Stimulated activated CD8-positive, alpha-beta memory T cell treated with anti-CD3 and anti-CD28 coated beads, Interleukin-4, amount 100 ng/mL, for 48 hours (primary cell): Measurements from ENCODE around the gene RPL31.

Experiments
- DNase-seq: peaks from one replicate; pipeline ENCODE4 v3.0.0-alpha.2; 2020

The RPL31 gene

DNA sequence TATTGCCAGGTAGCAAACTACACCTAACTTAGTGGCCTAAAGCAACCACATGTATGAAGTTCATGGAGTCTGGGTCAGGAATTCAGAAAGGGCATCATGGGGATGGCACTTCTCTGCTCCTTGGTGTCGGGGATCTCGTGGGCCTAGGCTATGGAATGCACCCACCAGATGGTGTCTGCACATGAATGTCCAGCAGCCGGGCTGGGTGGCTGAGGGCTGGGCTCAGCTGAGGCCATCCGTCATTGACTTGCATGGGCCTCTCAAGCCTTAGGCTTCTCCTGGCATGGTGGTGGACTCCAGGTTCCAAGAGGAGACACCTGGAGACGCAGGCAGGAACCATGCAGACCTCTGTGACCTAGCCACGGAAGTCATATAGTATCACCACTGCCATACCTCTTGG is 26.0 kb upstream of the RPL31 start:
- DNase-seq, result no peak

DNA sequence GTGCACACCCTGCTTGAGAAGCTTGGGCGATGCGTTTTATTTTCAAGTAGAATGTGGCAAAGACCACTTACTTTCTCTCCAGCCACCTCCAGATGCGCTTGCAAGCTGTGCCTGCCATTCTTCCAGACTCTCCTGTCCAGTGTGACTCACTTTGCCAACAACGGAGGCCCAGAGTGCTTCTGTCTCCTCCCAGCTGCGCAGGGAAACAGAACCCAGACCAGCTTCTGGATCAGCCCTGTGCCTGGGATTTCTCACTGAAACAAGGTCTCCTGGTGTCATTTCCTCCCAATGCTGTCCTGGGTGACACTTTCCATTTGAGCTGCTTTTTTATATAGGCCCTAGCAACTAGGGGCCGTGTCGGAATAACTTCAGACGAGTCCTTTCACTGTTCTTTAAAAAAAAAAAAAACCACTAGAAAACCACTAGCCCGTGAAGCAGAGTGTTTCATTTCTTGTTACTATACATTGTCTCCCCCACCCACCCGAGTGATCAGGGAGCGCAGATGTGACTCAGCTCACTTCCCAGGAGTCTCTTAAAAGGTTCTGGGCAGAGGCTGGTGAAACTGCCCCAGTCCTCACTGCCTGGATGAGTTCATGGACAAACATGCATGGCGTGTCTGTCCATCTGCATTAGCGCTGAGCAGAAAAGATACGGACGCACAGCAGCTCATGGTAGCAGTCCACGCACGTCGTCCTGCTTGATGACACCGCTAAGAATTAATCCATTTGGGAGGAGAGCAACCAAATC is 25.3 kb upstream of the RPL31 start:
- no peak for DNase-seq

GRCh38 chr2:100977511-100977910 is 24.6 kb upstream of the RPL31 start:
- DNase-seq, result no peak

- DNase-seq, result no peak
These were observed 23.4 kb upstream of the RPL31 start for GRCh38 chr2:100978582-100979191.

GRCh38 chr2:100980046-100980445 is 22.0 kb upstream of the RPL31 start:
- no peak for DNase-seq

- DNase-seq, result no peak
These were observed 21.1 kb upstream of the RPL31 start for GRCh38 chr2:100981011-100981410.

DNA sequence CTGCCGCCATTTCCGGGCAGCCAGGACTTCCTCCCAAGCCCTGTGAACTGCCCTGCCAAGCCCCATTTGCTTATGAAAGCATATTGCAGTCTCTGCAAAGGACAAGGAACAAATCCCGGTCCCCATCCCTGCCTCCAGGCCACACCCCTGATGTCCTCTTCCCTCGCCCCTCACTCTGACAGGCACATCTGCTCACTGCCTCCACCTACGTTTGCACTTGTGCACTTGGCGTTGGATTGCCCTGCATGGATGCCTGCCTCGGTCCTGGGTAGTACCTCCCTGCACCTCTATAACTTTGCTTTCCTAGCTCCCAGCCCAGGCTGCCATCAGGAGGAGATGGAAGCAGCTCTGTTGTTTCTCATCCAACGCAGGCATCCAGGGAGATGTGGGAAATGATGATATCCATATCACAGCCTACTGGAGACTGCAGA is 19.6 kb upstream of the RPL31 start:
- no peak for DNase-seq

GRCh38 chr2:100983201-100983600 is 18.9 kb upstream of the RPL31 start:
- DNase-seq, result no peak

DNA sequence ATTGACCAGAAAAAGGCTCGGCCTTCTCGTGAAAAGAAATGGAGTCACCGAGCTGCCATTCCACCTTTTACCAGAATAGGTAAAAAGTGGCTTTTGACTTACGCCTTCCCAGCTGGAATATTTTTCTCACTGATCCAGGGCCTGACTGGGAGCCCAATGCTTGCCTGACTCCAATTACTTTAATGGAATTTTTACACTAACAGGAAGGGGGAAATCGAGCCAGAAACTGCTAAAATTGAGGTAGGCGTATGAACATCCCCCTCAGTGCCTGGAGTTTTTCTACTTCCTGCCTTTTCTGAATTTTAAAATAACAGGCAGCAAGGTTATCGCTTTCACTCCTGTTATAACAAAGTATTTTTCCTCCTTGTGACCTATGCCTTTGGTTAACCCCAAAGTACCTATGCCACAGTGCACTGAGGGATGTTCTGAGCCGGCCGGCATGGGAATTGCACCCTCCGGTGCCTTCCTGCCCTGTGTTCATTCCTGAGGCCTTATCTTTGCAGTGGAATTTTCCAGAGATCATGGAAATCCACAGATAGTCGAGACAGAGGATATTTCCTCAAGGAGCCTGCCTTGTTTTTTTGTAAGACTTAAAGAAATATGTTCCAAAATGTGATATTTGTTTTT is 18.3 kb upstream of the RPL31 start:
- no peak for DNase-seq

DNA sequence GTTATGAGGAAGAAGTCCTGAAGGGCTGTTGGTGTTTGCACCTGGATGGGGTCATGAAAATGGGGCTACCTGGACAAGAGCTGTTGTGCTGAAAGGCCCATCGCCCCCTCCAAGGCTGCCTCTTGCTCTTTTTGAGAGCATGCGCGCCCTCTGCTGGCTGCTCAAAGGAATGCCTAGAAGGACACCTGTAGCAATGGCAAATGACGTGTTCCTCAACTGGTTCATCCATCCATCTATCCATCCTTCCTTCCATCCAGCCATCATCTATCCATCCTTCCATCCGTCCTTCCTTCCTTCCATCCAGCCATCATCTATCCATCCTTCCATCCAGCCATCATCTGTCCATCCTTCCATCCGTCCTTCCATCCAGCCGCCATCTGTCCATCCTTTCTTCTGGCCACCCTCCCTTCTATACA is 17.2 kb upstream of the RPL31 start:
- DNase-seq, result peak; percentile 84

DNA sequence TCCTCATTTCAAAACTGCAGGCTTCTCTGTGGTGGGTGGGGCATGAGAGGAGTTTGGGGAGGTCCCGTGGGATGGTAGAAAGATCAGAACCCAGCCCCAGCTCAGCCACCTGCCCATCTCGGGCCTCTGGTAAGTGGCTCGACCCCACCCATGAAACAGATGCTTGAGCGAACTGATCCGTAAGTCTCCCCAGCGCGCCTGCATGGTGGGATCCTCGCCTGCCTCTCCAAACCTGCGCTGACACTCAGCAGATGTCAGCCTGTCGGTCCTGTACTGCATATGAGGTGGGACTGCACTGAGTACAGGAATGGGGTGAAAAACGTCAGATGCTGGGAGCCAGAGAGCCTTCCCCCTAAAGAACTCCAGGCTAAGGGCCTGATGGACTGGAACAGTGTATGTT is 15.9 kb upstream of the RPL31 start:
- DNase-seq, result no peak

DNA sequence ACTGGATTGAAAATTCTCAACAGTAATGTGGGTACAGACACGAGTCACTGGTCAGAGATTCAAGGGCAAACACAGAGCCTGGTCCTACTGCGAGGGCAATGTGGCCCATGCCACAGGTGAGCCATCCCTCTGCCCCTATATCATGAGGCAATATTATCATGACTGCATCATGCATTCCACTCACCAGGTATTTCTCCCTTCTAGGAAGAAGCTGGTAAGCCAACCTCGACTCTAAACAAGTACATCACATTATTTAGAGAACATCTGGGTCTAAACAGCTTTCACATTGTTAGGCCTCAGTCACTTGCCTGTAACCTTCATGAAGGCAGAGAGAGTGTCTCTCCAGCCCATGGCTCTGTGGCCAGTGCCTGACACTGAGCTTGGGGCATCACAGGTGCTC is 14.6 kb upstream of the RPL31 start:
- DNase-seq, result no peak

DNA sequence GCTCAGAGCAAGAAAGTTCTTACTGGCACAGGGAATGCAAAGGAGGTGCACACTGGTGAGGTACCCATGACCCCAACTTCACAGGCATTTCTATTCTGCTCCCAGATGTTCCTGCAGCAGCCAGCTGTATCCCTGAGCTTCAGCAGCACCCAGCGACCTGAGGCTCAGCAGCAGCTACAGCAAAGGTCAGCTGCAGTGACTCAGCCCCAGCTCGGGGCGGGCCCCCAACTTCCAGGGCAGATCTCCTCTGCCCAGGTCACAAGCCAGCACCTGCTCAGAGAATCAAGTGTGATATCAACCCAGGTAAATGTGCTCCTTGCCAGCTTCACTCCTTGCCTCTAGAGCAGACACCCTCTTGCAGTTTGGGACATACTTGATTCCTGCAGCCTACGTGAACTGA is 14.1 kb upstream of the RPL31 start:
- no peak for DNase-seq

- DNase-seq, result no peak
These were observed 13.3 kb upstream of the RPL31 start for GRCh38 chr2:100988630-100989417.

GRCh38 chr2:100989666-100990065 is 12.4 kb upstream of the RPL31 start:
- DNase-seq, result no peak

GRCh38 chr2:100990166-100990565 is 11.9 kb upstream of the RPL31 start:
- DNase-seq, result no peak

- no peak for DNase-seq
These were observed 11.3 kb upstream of the RPL31 start for GRCh38 chr2:100990650-100991403.

DNA sequence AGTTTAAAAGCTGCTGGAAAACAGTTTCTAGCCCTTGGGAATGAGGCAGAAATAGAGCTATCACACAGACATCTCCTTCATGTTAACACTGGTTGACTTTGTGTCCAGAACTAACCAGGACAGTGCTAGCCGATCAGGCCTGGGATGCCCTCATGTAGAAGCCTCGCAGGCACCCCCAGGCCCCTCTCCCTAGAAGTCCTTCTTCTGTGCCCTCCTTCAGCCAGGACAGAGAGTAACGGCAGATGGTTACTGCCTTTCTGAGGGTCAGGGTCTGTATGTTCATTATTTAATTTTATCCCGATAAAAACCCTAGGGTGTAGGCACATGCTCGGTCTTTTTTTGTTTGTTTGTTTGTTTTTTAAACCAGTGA is 10.7 kb upstream of the RPL31 start:
- no peak for DNase-seq

GRCh38 chr2:100992262-100992661 is 9.8 kb upstream of the RPL31 start:
- DNase-seq, result no peak

- no peak for DNase-seq
These were observed 8.8 kb upstream of the RPL31 start for GRCh38 chr2:100993294-100993693.

DNA sequence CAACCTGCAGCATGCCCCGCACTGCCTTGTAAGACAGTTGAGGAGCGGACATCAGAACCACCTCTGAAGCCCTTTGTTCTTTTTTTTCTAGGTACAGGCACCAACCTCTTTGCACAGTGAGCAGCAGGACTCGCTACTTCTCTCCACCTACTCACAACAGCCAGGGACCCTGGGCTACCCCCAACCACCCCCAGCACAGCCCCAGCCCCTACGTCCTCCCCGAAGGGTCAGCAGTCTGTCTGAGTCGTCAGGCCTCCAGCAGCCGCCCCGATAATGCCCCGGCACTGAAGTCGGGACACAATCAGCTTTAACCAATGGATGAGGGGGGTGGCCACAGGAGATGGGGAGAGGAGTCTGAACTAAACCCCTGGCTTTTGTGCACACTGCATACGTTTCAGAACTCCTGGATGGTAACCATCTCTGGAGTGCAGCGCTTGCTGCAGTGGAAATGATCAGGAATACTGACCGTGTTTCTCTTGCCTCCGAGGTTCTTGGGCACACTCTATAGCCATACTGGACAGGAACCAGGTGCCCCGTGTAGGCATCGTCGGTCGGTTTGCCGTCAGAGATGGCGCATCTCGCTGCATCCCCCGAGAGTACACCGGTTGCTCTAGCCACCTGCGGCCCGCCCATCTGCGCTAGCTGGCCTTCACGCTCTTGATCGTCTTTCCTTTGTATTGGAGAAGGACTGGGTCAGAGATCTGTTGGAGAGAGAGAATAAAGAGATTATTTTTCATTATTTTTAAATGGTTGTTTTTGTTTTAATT is 6.6 kb upstream of the RPL31 start:
- DNase-seq, result no peak
